Airway epithelial cell (primary cell): ENCODE measurements around the gene TFE3. TPM values are rescaled to one million over a fixed set of nuclear protein-coding genes. Genes with fewer than 3 reads are reported as not detected.

Source experiments
- total RNA-seq: library from RNA; depleted of rRNA; stranded (reverse); fragments of >200 nt; gene quantifications from 2 replicates; pipeline ENCODE4 v1.2.3, GENCODE V29; 2015

The TFE3 gene
- total RNA-seq: 41.7 and 45.1 TPM in 2 replicates

DNA sequence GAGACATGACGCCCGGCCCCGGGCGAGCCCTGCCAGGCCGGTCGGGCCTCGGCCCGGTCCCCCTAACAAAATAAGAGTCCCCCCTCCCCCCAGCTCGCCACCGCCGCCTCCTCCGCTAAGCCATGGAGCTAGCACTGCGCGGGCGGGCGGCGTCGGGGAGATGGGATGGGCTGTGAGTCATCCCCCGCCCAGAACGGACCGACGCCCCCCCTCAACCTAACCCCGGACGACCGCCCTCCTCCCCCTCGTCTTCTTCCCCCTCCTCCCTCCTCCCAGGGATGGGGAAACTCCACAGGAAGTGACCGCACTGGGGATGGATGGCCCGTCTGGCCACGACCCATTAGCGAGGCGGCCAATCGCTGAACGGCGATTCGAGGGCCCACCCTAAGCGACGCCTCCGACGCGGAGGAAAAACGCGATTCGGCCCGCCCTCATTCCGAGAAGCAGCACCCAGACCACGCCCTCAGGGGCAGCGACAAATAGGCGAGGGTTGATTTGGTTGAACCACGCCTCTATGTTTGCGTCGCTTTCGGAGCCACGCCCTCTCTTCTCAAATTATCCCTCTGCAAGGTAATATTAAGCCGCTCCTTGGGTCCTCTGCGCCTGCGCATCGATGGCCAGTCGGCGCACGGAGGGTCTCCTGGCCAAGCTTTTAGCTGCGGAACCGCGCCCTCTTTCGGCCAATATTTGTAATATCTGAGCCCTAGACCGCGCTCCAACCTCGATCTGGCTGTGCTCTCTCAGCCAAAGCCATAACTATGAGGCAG is at the start of gene TFE3:
TFE3 (minus strand) TSS at position 138 of the 767 bp plus-strand sequence; CDS start at position 7, 131 bp downstream.

GRCh38 chrX:49079489-49080428 is 36.6 kb upstream of the TFE3 start, which contains the start of gene WDR45:
WDR45 (minus strand) TSS chrX:49079887; CDS start chrX:49078095, 1,792 bp downstream.

GRCh38 chrX:49073601-49074575 is 30.7 kb upstream of the TFE3 start, which contains the start of gene PRAF2:
PRAF2 (minus strand) TSS chrX:49074002; CDS start chrX:49073987, 15 bp downstream.

DNA sequence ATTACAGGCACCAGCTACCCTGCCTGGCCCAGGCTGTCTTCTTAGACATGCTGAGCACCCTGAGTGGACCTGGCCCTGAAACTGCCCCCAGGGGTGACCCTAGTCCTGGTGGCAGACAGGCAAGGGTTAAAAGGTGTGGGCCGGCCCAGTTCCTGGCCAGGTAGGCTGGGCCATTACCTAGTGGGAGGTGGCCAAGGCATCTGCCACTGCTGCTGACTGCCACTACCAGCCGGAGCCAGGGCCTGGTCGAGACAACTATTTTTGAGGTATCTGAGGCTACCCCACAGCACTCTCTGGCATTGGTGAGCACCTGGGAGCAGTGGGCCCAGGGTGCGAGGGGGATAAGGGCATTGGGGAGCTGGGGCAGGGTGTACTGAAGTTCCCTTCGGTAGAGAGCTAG is 15.6 kb upstream of the TFE3 start, which contains the start of gene CCDC120:
CCDC120 (plus strand) TSS at position 206 of the 400 bp plus-strand sequence. CDS start 3,043 bp downstream, outside the sequence.

DNA sequence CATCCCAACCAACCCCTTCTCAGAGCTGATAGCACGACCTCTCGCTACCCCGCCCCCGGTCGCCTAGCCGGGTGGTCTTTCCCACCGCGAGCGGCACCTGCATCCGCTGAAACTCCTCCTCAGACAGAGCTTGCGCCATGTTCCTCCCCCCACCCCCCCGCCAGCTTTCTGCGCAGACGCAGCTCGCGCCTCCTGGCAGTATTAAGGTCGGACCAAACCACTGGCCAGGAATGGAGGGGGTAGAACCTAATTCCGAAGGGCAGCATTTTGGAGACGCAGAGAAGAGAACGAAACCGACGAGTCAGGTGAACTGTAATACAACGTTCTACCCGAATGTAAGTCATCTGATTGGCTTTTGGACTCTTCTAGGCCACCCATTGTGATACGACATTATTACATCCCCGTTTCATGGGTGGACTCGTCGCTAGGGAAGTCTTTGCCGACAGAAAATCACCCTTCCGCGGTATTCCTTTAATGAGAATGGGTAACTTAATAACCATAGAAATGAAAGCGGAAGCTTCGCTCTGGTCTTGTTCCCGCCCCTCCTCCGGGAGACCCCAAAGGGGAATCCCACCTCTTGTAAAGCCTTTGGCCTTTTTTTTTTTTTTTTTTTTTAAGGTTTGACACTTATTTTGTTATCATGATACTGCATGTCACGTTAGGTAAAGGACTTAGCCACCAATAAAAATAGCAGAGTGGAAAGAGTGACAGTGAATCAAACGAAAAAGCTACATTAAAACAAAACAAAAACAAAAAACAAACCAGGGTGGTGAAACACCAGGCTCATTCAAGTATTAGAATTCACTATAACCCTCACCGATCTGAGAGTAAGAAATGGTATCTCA is 40.8 kb downstream of the TFE3 start, which contains the start of gene GRIPAP1:
GRIPAP1 (minus strand) TSS at position 174 of the 845 bp plus-strand sequence; CDS start at position 139, 35 bp downstream.

Other genes starting within 250 kb of the TFE3 start
- gene HDAC6, start 241.3 kb downstream of the TFE3 start, total RNA-seq: 24.9 and 28.6 TPM in 2 replicates
- gene ERAS, start 216.8 kb downstream of the TFE3 start, total RNA-seq: not detected in 2 replicates
- 13.2 and 15.4 TPM in 2 replicates for gene PCSK1N, start 207.7 kb downstream of the TFE3 start, total RNA-seq
- 74.8 and 113 TPM in 2 replicates for gene TIMM17B, start 145.6 kb downstream of the TFE3 start, total RNA-seq
- 64.3 and 68.2 TPM in 2 replicates for gene PQBP1, start 145.4 kb downstream of the TFE3 start, total RNA-seq
- gene SLC35A2, start 131.7 kb downstream of the TFE3 start, total RNA-seq: 25.6 and 26.7 TPM in 2 replicates
- gene PIM2, start 124.3 kb downstream of the TFE3 start, total RNA-seq: 7.5 and 14.6 TPM in 2 replicates
- gene OTUD5, start 85.8 kb downstream of the TFE3 start, total RNA-seq: 30.3 and 32.0 TPM in 2 replicates
- gene KCND1, start 71.5 kb downstream of the TFE3 start, total RNA-seq: under 0.01 and 0.14 TPM in 2 replicates
- 9.9 and 14.4 TPM in 2 replicates for gene GRIPAP1, start 41.1 kb downstream of the TFE3 start, total RNA-seq
- gene CCDC120, start 15.6 kb upstream of the TFE3 start, total RNA-seq: 6.3 and 11.5 TPM in 2 replicates
- gene PRAF2, start 30.6 kb upstream of the TFE3 start, total RNA-seq: 16.3 and 19.3 TPM in 2 replicates
- gene WDR45, start 36.5 kb upstream of the TFE3 start, total RNA-seq: 23.1 and 34.7 TPM in 2 replicates
- gene GPKOW, start 80.4 kb upstream of the TFE3 start, total RNA-seq: 21.4 and 22.3 TPM in 2 replicates
- 1.7 and 4.5 TPM in 2 replicates for gene MAGIX, start 119.4 kb upstream of the TFE3 start, total RNA-seq
- 97.5 and 130 TPM in 2 replicates for gene PLP2, start 128.5 kb upstream of the TFE3 start, total RNA-seq
- 33.0 and 34.0 TPM in 2 replicates for gene PRICKLE3, start 143.0 kb upstream of the TFE3 start, total RNA-seq
- gene SYP, start 156.8 kb upstream of the TFE3 start, total RNA-seq: 0.14 and 0.51 TPM in 2 replicates
- gene CACNA1F, start 190.0 kb upstream of the TFE3 start, total RNA-seq: under 0.01 TPM in 1 of 2 replicates, not detected in the other
- 21.3 and 24.3 TPM in 2 replicates for gene CCDC22, start 192.1 kb upstream of the TFE3 start, total RNA-seq
- not detected in 2 replicates for gene FOXP3, start 221.4 kb upstream of the TFE3 start, total RNA-seq
- gene PPP1R3F, start 226.4 kb upstream of the TFE3 start, total RNA-seq: 4.7 and 6.2 TPM in 2 replicates